A549 (cell line): ENCODE measurements around the gene WWC1. TPM values are rescaled to one million over a fixed set of nuclear protein-coding genes. Genes with fewer than 3 reads are reported as not detected.

Experiments used
- ATAC-seq, 2 experiments: fragments of 200-7000 bp in 1 of 2; fragments of >200 bp in 1 of 2; cut with Nextera tagmentation in 1 of 2; cut with Tn5 transposase in 1 of 2; 3 replicates each; pipeline versions ENCODE4 v1.8.0 to v1.9.1; 2018 to 2020; ENCODE audit warnings: mild to moderate bottlenecking in 1 of 2, moderate library complexity in 1 of 2
- CTCF ChIA-PET: fragments of 300-600 bp; sonication (Branson Sonifier 250); formaldehyde crosslinking; extraction: SDS; loops from one replicate; lab custom pipeline; 2021; ENCODE audit warnings: antibody characterized with exemption, inconsistent platforms; lab: Yijun Ruan, JAX
- POLR2A ChIA-PET: fragments of 350-600 bp; formaldehyde crosslinking; extraction: SDS; loops from one replicate; lab custom pipeline; 2021; ENCODE audit warnings: antibody characterized with exemption, inconsistent platforms; lab: Yijun Ruan, JAX
- DNase-seq, 2 experiments: peaks; one replicate each; pipeline versions ENCODE4 v3.0.0 to v3.0.0-alpha.2; 2011 to 2016; ENCODE audit warnings: low read depth in 1 of 2, low spot score in 1 of 2
- FAIRE-seq: peaks from 2 replicates; lab custom pipeline; 2011; peaks lifted over from hg19 to GRCh38; lab: Jason Lieb, UNC
- H3K27ac ChIP-seq, 2 experiments: fragments of >200 bp; sonication (Bioruptor Twin); formaldehyde crosslinking; 3 replicates each; pipeline ENCODE4 v1.5.1; 2016 to 2017
- H3K4me1 ChIP-seq: fragments of >200 bp; sonication (Bioruptor Twin); formaldehyde crosslinking; 3 replicates; pipeline ENCODE4 v1.6.1; 2016
- H3K4me2 ChIP-seq: fragments of >200 bp; sonication (Bioruptor Twin); formaldehyde crosslinking; 3 replicates; pipeline ENCODE4 v1.6.1; 2016
- H3K4me3 ChIP-seq: fragments of >200 bp; sonication (Bioruptor Twin); formaldehyde crosslinking; 3 replicates; pipeline ENCODE4 v1.5.1; 2016
- H3K9me3 ChIP-seq: fragments of >200 bp; sonication (Bioruptor Twin); formaldehyde crosslinking; 3 replicates; pipeline ENCODE4 v1.6.1; 2016
- BHLHE40 ChIP-seq: IDR thresholded peaks from 2 replicates; pipeline ENCODE4 v1.6.1; 2012; ENCODE audit warnings: low read depth, low read length, inconsistent platforms
- CHD2 ChIP-seq: fragments of 150-350 bp; IDR thresholded peaks from 2 replicates; pipeline ENCODE4 v1.6.1; 2014; ENCODE audit warnings: low read length; ENCODE audit not compliant: partially characterized antibody
- CHD4 ChIP-seq: fragments of 200-600 bp; sonication (generic); IDR thresholded peaks from 2 replicates; pipeline ENCODE4 v1.6.1; 2016; ENCODE audit warnings: antibody characterized with exemption, mild to moderate bottlenecking, borderline replicate concordance
- EHMT2 ChIP-seq: fragments of 200-600 bp; sonication (generic); IDR thresholded peaks from 2 replicates; pipeline ENCODE4 v1.6.1; 2016; ENCODE audit warnings: antibody characterized with exemption, low read depth, mild to moderate bottlenecking, moderate library complexity
- ESRRA ChIP-seq: fragments of 150-350 bp; IDR thresholded peaks from 2 replicates; pipeline ENCODE4 v1.6.1; 2014; ENCODE audit warnings: mild to moderate bottlenecking, low read length, borderline replicate concordance
- FOSL2 ChIP-seq, 2 experiments: fragments of 450-650 bp in 1 of 2; fragments of >200 bp in 1 of 2; sonication (Bioruptor Twin) in 1 of 2; formaldehyde crosslinking; IDR thresholded peaks; 2 replicates each; pipeline versions ENCODE4 v1.5.0 to v1.6.1; 2016 to 2020; ENCODE audit warnings: mild to moderate bottlenecking in 1 of 2, moderate library complexity in 1 of 2
- GATA3 ChIP-seq: IDR thresholded peaks from 2 replicates; pipeline ENCODE4 v1.6.1; 2012; ENCODE audit warnings: borderline replicate concordance
- HEYL ChIP-seq: fragments of 250-450 bp; sonication (Bioruptor Pico); IDR thresholded peaks from 2 replicates; pipeline ENCODE4 v1.8.0; 2021; ENCODE audit warnings: mild to moderate bottlenecking, moderate library complexity
- HOXA7 ChIP-seq: fragments of 250-450 bp; sonication (Bioruptor Pico); IDR thresholded peaks from 2 replicates; pipeline ENCODE4 v1.5.0; 2020; ENCODE audit warnings: mild to moderate bottlenecking, moderate library complexity
- JUN ChIP-seq, 2 experiments: fragments of >200 bp; sonication (Bioruptor Twin); formaldehyde crosslinking; IDR thresholded peaks; 2 replicates in 1 of 2; 3 replicates in 1 of 2; pipeline ENCODE4 v1.6.1; 2016 to 2017
- KDM1A ChIP-seq: fragments of 200-600 bp; sonication (generic); IDR thresholded peaks from 2 replicates; pipeline ENCODE4 v1.6.1; 2016; ENCODE audit warnings: low read depth, mild to moderate bottlenecking
- KDM5A ChIP-seq: fragments of 200-600 bp; sonication (generic); IDR thresholded peaks from 2 replicates; pipeline ENCODE4 v1.6.1; 2016; ENCODE audit warnings: antibody characterized with exemption, mild to moderate bottlenecking
- NR3C1 ChIP-seq: fragments of >200 bp; sonication (Bioruptor Twin); formaldehyde crosslinking; IDR thresholded peaks from 3 replicates; pipeline ENCODE4 v1.6.1; 2017
- POLR2A ChIP-seq: IDR thresholded peaks from 2 replicates; pipeline ENCODE4 v1.6.1; 2012; ENCODE audit warnings: mild to moderate bottlenecking, low read length
- POLR2AphosphoS2 ChIP-seq: conservative IDR thresholded peaks from 2 replicates; pipeline ENCODE4 v1.6.1; 2012; ENCODE audit warnings: low read length, improper control_type of control experiment, inconsistent platforms
- RARB ChIP-seq: fragments of 250-450 bp; sonication (Bioruptor Pico); IDR thresholded peaks from 2 replicates; pipeline ENCODE4 v1.8.0; 2021; ENCODE audit warnings: mild to moderate bottlenecking, moderate library complexity
- RCOR1 ChIP-seq: fragments of 150-350 bp; IDR thresholded peaks from 2 replicates; pipeline ENCODE4 v1.6.1; 2014; ENCODE audit warnings: antibody characterized with exemption, low read length, low read depth
- RNF2 ChIP-seq: fragments of 200-600 bp; sonication (generic); IDR thresholded peaks from 2 replicates; pipeline ENCODE4 v1.6.1; 2016; ENCODE audit warnings: low read depth, mild to moderate bottlenecking, antibody characterized with exemption, moderate library complexity, borderline replicate concordance
- SREBF2 ChIP-seq: fragments of 450-650 bp; IDR thresholded peaks from 2 replicates; pipeline ENCODE4 v1.6.1; 2014; ENCODE audit warnings: mild to moderate bottlenecking, moderate library complexity
- TFCP2L1 ChIP-seq: fragments of 250-450 bp; sonication (Bioruptor Pico); IDR thresholded peaks from 2 replicates; pipeline ENCODE4 v1.5.0; 2021; ENCODE audit warnings: mild to moderate bottlenecking
- TP53 ChIP-seq: fragments of 250-450 bp; sonication (Bioruptor Pico); IDR thresholded peaks from 2 replicates; pipeline ENCODE4 v1.5.0; 2021; ENCODE audit warnings: mild to moderate bottlenecking, moderate library complexity
- ZFP36 ChIP-seq: fragments of 450-650 bp; IDR thresholded peaks from 2 replicates; pipeline ENCODE4 v1.6.1; 2014; ENCODE audit warnings: borderline replicate concordance; ENCODE audit not compliant: partially characterized antibody
- WGBS: methylation state at CpG from one replicate; pipeline ENCODE4 v1.1.6; 2017; ENCODE audit errors: missing lambda C conversion rate; 5-methylcytosine and 5-hydroxymethylcytosine counted together
- polyA plus RNA-seq, 4 experiments: library from polyadenylated mRNA; depleted of rRNA in 3 of 4; stranded (reverse); fragments of >200 nt; fragmentation: RNase III in 1 of 4; extraction: RNeasy Plus Mini Kit Qiagen cat#74134 plus additional on column Dnase treatment in 1 of 4; gene quantifications; 2 replicates in 3 of 4; 3 replicates in 1 of 4; pipeline ENCODE4 v1.2.3, GENCODE V29; 2011 to 2017
- TF ChIP-seq, protein P1 (sequence below): fragments of 250-450 bp; sonication (Bioruptor Pico); IDR thresholded peaks from 2 replicates; pipeline ENCODE4 v1.5.0; 2021; ENCODE audit warnings: mild to moderate bottlenecking, moderate library complexity, borderline replicate concordance
- TF ChIP-seq, protein P2 (sequence below): fragments of 150-350 bp; IDR thresholded peaks from 2 replicates; pipeline ENCODE4 v1.6.1; 2014; ENCODE audit warnings: low read depth, mild to moderate bottlenecking, low read length
- TF ChIP-seq, protein P3 (sequence below): fragments of 200-600 bp; sonication (generic); IDR thresholded peaks from 2 replicates; pipeline ENCODE4 v1.6.1; 2016; ENCODE audit warnings: antibody characterized with exemption, mild to moderate bottlenecking, moderate library complexity

WWC1 gene
- polyA plus RNA-seq, 2 of the 4 experiments (the other 2 are of a cell fraction) = 88.5 to 98.1 TPM

DNA sequence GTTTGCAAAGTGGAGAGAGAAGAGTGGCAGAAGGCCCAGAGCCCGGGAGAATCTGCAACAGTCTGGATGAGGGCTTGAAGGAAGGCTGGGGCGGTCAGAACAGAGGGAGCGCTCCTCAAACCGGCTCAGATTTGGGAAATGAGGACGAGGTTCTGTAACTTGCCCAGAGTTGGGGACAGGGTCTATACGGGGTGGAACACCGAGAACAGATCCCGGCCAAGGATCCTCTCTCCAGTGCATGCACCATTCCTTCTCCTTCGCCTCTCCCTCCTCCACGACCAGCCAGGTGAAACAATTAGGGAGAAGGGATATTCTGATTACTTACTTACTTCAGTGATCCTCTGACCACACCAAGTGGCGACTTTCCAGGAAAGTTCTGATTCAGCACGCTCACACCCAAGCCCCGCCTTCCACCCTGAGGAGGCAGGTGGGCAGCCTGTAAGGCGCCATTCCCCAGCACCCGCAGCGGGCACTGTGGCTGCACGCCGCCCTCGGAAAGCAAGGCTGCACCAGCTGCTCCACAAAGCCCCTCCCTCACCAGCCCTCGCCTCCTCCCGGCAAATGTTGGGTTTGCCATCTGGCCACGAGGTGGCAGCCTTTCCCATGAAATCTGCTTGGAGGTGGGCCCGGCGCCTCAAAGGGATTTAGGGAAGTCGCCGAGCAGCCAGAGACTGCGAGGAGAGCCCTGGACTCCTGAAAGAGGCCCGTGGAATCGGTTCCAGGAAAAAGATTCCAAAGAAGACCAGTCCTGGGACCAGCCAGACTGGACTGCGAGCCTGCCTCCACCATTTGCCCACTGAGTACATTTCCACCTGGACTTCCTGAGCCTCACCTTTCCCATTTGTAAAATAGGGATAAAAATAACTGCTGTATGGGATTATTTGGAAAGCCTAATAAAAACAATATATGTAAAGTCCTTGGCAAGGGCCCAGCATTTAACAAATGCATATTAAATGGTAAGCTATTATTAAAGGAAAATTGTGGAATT, 22.2 kb upstream of the WWC1 start (continued):
- TF ChIP-seq KDM5A = peak; percentile 83
- TF ChIP-seq, protein P1, sequence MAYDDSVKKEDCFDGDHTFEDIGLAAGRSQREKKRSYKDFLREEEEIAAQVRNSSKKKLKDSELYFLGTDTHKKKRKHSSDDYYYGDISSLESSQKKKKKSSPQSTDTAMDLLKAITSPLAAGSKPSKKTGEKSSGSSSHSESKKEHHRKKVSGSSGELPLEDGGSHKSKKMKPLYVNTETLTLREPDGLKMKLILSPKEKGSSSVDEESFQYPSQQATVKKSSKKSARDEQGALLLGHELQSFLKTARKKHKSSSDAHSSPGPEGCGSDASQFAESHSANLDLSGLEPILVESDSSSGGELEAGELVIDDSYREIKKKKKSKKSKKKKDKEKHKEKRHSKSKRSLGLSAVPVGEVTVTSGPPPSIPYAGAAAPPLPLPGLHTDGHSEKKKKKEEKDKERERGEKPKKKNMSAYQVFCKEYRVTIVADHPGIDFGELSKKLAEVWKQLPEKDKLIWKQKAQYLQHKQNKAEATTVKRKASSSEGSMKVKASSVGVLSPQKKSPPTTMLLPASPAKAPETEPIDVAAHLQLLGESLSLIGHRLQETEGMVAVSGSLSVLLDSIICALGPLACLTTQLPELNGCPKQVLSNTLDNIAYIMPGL = no peak

DNA sequence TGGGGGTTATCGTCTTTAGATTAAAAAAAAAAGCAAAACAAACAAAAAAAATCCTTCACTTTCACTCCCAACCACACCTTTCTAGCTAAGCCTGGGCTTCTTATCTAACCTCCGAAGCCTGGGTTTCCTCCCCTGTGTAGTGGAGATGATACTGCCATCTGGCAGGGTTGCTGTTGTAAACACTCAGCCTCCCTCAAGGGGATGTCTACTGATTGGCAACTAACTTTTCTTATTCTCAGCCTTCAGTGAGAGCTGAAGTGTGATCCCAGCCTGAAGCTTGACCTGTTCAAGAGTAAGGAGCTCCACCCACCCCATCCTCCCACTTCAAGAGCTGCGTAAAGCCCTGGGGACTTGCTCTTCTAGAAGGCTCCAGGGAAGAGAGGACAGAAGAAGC, 21.5 kb upstream of the WWC1 start:
- POLR2A ChIA-PET = interaction anchor here (0.8 to 1.0 kb wide), 3 partner anchors 22 to 217 kb away, joined by 3 read pairs; no protein-coding TSS in a partner anchor
- Histone ChIP-seq H3K4me2 (peak overlapping the region; percentile 73), H3K9me3 (0 out of 3 replicates have a peak, but pooled peaks cover 5% of the 10 kb centered on the region), H3K4me3 (peak overlapping the region; percentile 1; the same call in 1 of the 3 replicates), H3K27ac (peak overlapping the region; percentile 78 to 87), H3K4me1 (peaks cover 33% of the 10 kb centered on the region)
- CTCF ChIA-PET = interaction anchor here (0.6 to 3.7 kb wide), 45 partner anchors 8 to 436 kb away, joined by 3 to 34 read pairs (median 8); partner anchors contain the start of genes RARS1 and WWC1
- WGBS = 34% methylated on average over 3 of the region's 3 CpGs
- ATAC-seq (peak; percentile 66 to 68), FAIRE-seq (no peak), DNase-seq (peak in 1 of 2 experiments; percentile 56)
- TF ChIP-seq HEYL = no peak
- TF ChIP-seq RCOR1 = no peak
- TF ChIP-seq ZFP36 = no peak
- TF ChIP-seq, protein P2, sequence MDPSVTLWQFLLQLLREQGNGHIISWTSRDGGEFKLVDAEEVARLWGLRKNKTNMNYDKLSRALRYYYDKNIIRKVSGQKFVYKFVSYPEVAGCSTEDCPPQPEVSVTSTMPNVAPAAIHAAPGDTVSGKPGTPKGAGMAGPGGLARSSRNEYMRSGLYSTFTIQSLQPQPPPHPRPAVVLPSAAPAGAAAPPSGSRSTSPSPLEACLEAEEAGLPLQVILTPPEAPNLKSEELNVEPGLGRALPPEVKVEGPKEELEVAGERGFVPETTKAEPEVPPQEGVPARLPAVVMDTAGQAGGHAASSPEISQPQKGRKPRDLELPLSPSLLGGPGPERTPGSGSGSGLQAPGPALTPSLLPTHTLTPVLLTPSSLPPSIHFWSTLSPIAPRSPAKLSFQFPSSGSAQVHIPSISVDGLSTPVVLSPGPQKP = no peak
- TF ChIP-seq FOSL2 (IDR thresholded peaks at IDR 0.05) = no peak
- TF ChIP-seq FOSL2 (CRISPR knock-in tag; IDR thresholded peaks at IDR 0.05) = no peak
- no peak for TF ChIP-seq RNF2
- TF ChIP-seq JUN (IDR thresholded peaks at IDR 0.05) = no peak
- no peak for TF ChIP-seq CHD4
- TF ChIP-seq GATA3 = no peak
- TF ChIP-seq CHD2 = no peak

DNA sequence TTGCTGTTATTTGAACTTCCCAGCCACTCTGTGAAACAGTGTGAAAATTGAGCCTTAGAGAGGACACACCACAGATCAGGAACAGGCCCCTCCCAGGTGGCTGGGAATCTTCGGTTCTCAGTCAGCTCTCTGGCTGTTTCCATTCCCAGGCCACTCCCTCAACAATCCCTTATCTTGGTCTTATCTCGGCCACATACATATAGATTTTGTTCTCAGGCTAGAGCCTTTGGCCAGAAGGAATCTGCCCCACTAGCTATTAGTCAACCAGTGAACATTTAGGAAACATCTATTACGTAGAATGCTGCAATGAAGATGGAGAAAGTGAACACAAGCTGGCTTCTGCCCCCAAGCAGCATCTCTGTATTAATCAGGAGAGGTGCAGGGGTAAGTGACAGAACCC, 21.0 kb upstream of the WWC1 start:
- DNase-seq (peak in 1 of 2 experiments; percentile 39), ATAC-seq (peak; percentile 35 to 37; a peak in 5 of 6 replicates), FAIRE-seq (no peak)
- 59% methylated on average over 3 of the region's 3 CpGs for WGBS
- peak overlapping the region; percentile 73 for H3K4me2 ChIP-seq
- H3K4me1 ChIP-seq = peaks cover 33% of the 10 kb centered on the region
- ChIA-PET POLR2A (interaction anchor here (1.0 kb wide), 1 partner anchor 21 kb away, joined by 3 read pairs; no protein-coding TSS in a partner anchor), CTCF (interaction anchor here (0.6 to 3.7 kb wide), 25 partner anchors 8 to 435 kb away, joined by 3 to 34 read pairs (median 15); partner anchors contain the start of gene WWC1)
- 0 out of 3 replicates have a peak, but pooled peaks cover 5% of the 10 kb centered on the region for H3K9me3 ChIP-seq
- no peak overlapping the region for H3K4me3 ChIP-seq
- peak overlapping the region; percentile 78 to 87 for H3K27ac ChIP-seq
- no peak for TF ChIP-seq POLR2A
- TF ChIP-seq KDM1A = no peak
- no peak for TF ChIP-seq NR3C1
- no peak for TF ChIP-seq HEYL
- no peak for TF ChIP-seq TFCP2L1
- TF ChIP-seq TP53 = no peak
- TF ChIP-seq CHD2 = no peak
- no peak for TF ChIP-seq SREBF2
- TF ChIP-seq, protein P3, sequence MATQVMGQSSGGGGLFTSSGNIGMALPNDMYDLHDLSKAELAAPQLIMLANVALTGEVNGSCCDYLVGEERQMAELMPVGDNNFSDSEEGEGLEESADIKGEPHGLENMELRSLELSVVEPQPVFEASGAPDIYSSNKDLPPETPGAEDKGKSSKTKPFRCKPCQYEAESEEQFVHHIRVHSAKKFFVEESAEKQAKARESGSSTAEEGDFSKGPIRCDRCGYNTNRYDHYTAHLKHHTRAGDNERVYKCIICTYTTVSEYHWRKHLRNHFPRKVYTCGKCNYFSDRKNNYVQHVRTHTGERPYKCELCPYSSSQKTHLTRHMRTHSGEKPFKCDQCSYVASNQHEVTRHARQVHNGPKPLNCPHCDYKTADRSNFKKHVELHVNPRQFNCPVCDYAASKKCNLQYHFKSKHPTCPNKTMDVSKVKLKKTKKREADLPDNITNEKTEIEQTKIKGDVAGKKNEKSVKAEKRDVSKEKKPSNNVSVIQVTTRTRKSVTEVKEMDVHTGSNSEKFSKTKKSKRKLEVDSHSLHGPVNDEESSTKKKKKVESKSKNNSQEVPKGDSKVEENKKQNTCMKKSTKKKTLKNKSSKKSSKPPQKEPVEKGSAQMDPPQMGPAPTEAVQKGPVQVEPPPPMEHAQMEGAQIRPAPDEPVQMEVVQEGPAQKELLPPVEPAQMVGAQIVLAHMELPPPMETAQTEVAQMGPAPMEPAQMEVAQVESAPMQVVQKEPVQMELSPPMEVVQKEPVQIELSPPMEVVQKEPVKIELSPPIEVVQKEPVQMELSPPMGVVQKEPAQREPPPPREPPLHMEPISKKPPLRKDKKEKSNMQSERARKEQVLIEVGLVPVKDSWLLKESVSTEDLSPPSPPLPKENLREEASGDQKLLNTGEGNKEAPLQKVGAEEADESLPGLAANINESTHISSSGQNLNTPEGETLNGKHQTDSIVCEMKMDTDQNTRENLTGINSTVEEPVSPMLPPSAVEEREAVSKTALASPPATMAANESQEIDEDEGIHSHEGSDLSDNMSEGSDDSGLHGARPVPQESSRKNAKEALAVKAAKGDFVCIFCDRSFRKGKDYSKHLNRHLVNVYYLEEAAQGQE = no peak
- TF ChIP-seq ESRRA = no peak
- TF ChIP-seq, protein P2 = no peak
- TF ChIP-seq RARB (CRISPR knock-in tag) = no peak
- no peak for TF ChIP-seq HOXA7 (CRISPR knock-in tag)
- TF ChIP-seq BHLHE40 = no peak
- TF ChIP-seq EHMT2 = no peak
- TF ChIP-seq POLR2AphosphoS2 = no peak
